NCI-H748 (cell line): ENCODE measurements around the gene ARHGAP6.
"Not testable (repeated sequence)": the region's sequence is repeated elsewhere in the genome, so short reads cannot be mapped to it uniquely, and the experiment has no call there.

Experiments used
- DNase-seq: peaks from one replicate; lab custom pipeline; 2025; ENCODE audit not compliant: unreplicated experiment; lab: John Stamatoyannopoulos, UW

The ARHGAP6 gene

DNA sequence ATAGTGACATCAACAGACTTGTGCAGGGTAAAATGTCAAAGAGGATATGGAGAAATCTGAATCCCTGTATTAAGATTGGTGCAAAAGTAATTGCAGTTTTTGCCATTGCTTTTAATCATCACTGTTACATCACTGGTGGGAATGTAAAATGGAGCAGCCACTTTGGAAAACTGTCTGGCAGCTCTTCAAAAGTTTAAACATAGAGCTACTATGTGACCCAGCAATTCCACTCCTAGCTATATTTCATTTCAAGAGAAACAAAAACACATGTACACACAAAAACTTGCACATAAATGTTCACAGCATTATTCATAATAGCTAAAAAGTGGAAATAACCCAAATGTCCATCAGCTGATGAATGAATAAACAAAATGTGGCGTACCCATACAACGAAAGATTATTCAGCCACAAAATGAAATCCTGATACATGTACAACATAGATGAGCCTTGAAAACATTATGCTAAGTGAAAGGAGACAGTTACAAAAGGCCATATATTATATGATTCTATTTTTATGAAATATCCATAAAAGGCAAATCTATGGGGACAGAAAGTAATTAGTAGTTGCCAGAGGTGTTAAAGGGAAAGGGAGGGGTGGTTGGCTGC lies 266.1 kb downstream of the ARHGAP6 start:
- DNase-seq = no peak

DNA sequence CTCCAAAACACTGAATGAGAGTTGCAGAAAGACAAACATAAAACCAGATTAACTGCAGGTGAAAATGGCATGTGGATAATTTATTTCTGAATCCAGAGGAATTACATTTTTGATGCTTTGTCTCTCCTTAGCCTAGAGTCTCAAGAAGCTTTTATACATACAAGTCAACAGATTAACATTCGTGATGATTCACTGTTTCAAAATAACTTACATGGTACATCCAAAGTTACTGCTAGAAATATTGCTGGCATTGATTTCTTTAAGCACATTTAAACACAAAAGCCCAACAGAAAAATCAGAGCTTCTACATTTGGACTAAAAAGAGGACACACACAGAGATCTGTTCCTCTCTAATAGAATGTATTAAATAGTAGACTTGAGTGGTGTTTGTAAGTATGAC lies 266.9 kb downstream of the ARHGAP6 start:
- DNase-seq = no peak

DNA sequence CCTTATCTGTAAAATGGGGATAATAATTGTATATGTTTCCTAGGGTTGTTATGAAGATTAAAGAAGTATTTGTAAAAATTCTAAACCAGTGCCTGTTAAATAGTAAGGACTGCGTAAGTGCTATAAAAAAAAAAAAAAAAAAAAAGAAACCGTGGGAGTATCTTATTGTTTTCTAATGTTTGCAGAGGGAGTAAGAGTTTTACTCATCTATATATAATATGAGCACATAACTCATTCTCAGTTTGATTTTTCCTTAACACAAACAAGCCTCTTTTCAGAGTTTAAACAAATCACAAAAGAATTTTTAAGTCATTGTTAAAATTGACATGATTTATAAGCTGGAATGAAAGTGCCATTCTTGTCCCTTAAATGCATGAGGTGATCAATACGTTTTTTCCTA lies 267.6 kb downstream of the ARHGAP6 start:
- DNase-seq = no peak

DNA sequence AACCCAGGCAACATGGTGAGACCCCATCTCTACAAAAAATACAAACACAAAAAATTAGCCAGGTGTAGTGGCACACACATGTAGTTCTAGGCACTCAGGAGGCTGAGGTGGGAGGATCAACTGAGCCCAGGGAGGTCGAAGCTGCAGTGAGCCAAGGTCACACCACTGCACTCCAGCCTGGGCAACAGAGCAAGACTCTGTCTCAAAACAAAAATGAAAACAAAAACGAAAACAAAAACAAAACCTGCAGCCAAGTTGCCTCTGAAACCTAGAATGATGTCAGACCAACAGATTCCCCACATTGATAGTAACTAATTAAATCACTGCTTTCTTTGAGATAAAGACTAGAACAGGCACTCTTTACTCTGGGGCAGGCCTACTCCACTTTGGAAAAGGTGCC lies 268.0 kb downstream of the ARHGAP6 start:
- no peak for DNase-seq

DNA sequence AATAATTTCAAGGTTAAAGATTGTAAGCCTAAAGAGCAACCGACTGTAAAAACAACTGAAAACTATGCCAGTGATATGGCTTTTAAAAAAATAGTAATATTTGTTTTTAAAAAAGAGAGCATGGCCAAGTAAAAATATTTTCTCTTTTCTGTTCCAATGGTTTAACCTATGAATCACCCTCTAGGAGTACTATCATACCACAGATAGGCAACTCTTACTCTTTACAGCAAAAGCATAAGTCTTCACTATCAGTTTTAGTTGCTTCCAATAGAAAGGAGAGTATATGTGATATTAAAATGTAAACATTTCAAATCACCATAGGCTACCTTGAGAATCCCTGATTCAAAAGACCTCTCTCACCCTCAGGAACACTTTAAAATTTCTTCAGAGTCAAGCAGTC lies 269.9 kb downstream of the ARHGAP6 start:
- DNase-seq = no peak

DNA sequence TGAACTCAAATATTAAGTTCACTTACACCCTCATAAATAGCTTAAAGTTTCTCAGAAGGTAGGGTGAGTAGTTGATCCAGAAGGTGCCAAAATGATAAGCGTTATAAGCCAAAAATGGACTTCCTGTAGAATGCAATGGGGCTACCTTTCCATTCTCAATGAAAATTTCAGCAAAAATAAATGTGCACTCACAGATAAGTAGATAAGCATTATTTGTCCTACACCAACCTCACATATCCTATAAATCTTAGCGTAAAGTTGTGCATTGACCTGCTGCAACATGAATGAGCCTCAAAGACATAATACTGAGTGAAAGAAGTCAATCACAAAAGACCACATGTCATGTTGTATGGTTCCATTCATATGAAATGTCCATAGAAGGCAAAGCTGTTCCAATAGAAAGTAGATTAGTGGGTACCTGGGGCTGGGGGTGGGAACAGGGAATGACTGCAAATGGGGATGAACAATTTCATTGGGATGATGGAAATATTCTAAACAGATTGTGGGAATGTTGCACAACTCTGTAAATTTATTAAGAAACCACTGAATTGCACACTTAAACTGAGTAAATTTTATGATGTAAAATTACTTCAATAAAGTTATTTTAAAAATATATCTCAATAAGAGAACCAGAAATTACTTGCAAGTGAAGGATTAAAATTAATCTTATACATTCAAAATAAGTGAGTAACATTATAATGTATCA lies 271.6 kb downstream of the ARHGAP6 start:
- DNase-seq = no peak

DNA sequence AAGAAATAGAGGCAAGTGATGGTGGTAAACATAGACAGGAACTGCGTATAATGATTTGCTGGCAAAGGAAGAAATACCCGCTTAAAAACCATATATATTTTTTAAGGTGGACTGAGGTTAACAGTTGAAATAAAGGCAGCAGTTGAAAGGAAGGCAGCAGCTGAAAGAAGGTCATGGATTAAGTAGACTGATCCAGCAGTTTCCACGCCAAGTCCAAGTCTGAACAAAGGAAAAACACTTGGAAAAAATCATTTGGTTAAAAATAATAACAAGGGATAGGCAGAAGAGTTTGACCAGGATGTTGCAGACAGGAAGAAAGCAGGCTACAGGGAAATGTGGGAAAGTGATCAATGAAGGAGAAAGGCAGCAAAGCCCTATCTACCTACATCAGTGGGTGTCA lies 278.9 kb downstream of the ARHGAP6 start:
- DNase-seq = no peak

DNA sequence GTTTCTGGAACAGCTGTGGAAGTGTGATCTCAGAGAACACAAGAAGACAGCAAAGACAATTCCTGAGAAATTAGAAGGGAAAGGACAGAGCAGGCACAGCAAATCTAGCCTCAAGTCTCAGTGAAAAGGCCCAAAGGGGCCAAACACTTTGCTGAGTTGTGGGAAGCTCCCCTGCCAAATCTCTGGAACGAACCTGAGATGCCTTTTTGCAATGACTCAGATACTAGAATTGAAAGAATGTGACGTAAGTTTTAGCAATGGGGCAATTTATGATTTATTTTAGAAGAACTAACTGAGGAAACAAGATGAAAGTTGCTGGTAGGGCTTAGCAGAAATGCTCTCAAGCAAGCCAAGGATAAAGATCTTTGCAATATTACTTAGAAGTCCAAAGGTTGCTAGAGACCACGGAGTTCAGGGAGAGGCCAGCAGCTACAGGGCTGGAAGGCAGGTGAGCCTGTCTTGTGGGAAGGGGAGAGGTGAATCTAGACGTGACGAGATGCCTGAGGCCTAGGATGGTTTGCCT lies 279.7 kb downstream of the ARHGAP6 start:
- DNase-seq = no peak

DNA sequence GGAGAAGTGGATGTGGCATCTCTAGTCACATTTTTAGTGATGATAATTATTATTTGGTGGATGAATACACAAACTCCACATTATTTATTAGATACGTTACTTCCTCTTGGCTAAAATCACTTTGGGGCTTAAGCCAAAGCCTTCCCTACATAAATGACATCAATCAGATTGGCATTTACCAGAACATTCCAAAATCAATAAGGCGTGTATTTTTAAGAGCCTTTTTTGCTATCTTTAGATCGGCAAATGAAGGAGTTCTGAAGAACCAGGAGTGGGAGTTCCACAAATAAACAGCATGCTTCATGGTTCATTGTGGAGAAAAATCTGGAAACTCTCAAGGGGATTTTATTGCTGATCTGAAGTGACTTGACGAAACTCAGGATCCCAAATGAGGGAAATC lies 282.8 kb downstream of the ARHGAP6 start:
- no peak for DNase-seq

DNA sequence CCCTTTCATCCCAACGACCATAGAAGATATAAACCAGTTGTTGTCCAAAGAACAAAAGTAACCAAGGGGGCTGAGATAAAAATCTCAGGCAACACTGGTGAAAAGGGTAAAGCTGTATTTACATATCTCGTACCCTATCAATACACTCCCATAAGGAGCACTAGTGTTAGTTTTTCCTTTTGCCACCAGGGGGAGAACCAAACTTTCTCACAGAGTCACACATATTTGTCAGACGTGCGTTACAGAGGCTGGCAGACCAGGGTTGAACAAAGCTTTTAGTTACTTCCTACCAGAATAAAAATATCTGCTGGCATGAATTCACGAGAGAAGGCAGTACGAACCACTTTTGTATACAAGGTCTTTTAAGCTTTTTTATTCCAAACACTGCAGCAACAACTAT lies 284.3 kb downstream of the ARHGAP6 start:
- DNase-seq = peak; percentile 58

DNA sequence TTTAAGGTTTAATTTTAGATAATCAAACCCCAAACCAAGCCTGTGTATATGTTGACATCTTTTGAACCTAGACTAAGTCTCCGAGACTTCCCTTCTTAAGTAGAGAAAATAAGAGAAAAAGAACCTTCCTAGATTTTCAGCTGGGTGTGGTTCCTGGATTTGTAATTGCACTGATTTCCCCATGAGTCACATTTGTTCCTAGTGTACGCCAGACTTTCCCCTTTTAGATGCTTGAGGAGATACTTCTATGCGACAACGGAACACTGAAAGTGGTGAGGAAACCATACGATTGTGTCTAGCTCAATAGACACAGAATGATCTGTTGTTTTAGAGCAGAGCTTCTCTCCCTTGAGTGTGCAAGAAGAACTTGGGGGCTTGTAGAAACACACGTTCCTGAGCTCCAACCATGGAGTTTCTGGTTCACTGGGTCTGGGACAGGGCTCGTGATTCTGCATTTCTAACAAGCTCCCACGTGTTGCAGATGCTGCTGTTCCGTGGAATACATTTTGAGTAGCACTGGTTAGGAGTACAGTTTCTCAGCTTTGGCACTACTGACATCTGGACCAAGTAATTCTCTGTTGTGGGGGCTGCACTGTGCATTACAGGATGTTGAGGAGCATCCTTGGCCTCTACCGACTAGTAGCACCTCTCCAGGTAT lies 285.4 kb downstream of the ARHGAP6 start:
- no peak for DNase-seq

DNA sequence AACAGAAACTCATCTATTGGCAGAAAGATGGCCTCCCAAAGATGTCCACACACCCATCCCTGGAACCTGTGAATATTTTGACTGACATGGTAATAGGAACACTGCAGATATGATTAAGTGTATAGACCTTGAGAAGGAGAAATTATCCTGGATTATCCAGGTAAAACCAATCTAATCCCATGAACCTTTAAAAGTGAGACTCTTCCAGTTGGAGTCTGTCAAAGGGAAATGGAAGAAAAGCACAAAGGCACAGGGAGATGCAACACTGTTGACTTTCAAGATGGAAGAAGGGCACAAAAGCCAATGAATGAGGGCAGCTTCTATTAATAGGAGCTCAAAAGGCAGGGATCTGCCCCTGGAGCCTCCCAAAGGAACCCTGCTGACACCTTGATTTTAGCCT lies 289.6 kb downstream of the ARHGAP6 start:
- no peak for DNase-seq

DNA sequence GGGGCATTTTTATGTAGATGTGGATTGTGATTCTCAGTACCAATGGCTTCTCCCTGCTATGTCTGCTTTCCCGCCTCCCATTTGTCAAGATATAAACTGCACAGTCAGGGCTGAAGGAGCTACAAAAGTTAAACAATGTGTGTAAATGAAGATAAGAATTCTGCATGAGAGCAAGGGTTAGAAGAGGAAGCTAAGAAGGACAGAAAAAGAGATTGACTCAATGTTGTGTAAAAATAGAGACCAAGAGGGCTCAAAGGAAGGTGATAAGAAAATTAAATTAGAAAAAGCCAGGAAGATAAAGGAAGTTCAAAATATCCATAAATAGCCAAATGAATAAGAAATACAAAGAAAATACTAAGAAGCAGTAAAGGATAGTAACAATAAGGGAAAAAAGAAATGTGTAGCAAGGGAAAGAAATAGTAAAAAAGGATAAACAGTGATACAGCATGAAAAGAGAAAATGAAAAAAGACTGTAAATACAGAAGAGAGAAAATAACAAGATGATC lies 290.1 kb downstream of the ARHGAP6 start:
- no peak for DNase-seq

DNA sequence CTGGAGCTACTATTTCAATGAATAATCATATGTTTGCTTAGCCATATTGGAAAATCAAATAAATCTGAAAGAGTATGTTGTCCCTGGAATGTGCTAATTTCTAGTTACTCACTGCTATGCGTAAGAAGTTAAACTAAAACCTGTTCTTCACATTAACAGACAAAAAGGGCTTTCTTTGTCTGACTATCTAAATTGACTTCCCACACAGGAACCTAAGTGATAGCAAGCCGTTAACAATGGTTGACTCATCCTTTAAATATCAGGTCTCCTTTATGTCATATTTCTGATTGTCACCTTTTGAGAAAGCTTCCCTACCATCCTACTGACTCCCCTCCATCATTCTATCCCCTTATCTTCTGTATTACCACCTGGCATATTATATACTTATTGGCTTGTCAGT lies 291.1 kb downstream of the ARHGAP6 start:
- peak; percentile 4 for DNase-seq

DNA sequence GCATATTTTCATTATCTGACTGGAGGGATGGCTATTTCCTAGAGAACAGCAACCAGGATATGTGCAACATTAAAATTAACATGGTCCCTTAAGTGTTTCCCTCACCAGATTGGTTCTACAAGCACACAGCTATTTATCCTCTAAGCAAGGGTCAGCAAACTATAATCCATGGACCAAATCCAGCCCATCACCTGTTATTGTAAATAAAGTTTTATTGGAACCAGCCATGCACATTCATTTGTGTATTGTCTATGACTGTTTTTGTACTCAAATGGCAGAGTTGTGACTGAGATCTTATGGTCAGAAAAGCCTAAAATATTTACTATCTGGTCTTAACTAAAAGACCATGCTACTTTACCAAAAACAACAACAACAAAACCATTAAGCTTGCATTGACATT lies 294.6 kb downstream of the ARHGAP6 start:
- DNase-seq = no peak

DNA sequence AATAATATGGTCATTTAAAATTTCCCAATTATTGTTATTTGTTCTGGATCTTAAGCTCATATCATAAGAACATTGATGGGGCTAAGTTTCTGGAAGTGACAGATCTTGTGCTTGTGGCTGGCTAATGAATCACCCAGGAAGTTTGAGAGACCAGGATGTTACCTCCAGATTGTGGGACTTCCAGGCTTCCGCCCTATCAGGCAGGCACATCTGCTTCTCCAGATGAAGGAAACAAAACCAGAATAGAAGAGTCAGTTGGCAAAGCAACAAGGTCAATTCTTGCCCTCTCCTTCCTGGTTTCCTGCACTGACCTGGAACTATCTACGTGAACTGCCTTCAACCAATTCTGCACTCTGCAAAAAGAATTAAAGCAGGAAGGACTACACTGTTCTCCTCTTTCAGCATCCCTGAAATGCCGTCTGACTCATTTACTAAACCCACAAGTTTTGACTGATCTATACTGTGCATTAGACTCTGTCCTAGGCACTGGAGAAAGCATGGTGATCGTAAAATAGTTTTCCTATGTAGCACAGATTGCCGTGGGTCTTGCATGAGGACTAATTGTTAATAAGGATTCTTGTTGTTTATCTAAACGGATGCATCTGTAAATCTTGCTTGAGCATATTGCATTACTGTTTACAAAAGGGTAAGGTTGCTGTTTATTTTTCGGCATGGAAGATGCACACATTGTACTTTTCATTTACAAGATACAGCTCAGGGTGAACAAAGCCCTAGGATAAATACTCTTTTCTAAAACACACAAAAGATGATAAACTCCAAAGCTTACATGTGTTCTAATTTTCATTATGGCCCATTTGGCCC lies 297.9 kb downstream of the ARHGAP6 start:
- DNase-seq = no peak

DNA sequence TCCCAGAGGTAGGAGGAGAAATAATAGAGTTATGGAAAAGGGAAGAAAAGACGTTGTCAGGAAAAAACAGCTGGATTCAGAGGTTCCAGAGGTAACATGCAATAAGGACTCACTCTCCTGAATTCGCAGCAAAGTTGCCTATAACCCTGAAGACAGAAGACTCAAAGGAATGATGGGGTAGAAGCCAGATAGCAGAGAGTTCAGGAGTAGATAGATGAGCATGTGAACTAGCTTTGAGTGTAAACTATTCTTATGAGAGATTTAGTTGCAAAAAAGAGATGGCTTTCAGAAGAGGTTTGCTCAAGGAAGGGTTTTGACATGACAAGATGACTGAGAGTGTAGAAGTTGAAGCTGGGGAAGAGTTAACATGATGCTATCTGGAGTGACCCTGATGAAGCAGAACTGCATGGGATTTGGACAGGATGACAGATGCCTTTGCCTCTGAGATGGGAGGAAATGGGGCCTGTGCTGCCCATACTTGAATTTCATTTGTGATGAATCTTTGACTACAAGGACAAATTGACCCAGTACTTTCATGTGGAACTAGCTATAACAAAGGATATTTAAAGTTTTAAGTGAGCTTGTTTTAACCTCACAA lies 298.6 kb downstream of the ARHGAP6 start:
- no peak for DNase-seq

DNA sequence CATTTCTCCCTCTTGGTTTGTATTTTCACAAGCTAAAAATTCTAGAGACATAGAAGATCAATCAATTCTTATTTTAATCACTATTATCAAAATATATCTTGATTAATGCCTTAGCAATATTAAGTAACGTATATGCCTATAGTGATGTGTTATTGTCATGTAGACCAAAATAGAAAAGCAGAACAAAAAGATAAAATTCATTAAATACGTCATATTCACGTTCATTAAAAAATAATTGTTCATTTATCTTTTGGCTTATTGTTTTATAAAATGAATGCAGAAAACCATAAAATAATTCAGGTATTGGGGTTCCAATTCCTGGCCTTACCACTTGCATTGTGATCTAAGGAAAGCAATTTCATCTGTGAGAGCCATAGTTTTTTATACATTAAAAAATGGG lies 300.3 kb downstream of the ARHGAP6 start:
- no peak for DNase-seq

DNA sequence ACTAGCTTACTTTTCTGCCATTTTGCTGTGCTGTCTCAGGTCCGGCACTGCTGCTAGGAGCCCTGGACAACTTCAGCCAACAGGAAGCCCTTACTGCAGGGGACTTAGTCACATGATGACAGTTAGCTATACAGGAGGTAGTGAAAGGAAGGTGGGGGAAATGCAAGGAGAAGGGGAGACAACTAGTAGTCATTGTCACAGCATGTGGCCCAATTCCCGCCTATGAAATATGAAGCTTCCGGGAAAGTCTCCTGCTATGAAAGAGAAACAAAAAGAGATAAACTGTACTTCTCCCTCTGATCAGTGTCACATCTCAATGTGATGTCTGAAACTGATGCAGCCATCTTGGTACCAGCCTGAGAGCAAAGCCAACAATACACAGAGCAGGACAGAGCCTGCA lies 300.9 kb downstream of the ARHGAP6 start:
- no peak for DNase-seq

DNA sequence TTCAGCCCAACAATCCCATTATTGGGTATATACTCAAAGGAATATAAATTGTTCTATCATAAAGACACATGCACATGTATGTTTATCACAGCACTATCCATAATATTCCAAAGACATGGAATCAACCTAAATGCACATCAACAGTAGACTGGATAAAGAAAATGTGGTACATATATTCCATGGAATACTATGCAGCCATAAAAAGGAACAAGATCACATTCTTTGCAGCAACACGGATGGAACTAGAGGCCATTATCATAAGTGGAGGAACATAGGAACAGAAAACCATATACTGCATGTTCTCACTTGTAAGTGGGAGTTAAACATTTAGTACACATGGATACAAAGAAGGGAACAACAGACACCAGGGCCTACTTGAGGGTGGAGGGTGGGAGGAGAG lies 301.9 kb downstream of the ARHGAP6 start:
- DNase-seq = not testable (repeated sequence)

DNA sequence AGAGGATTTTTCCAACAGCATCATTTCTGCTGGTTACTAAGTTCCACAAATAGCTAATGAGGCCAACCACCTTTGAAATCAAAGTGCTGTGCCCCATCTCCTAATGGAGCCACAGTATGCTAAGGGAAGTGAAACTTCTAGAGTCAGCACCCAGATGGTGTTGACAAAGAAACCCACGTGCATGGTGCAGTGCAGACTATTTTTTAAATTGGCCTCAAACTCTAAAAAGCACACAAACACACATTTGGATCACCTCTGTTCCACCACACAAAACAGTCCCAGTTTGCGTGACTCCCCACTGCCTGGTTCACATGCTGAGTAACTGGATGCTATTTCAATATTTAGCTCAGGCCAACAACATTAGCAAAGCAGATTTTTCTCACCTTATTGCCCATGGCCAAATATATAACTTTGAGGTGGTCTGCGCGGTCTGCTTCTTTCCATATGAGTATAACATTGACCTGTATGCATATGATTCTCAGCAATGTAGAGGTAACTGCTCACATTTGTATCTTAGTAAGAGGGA lies 302.6 kb downstream of the ARHGAP6 start:
- DNase-seq = no peak
